HepG2 (cell line): ENCODE measurements around the gene MNAT1. TPM values are rescaled to one million over a fixed set of nuclear protein-coding genes. Genes with fewer than 3 reads are reported as not detected.
A peak's percentile ranks its signal among the peaks of the same experiment; 100 is the strongest.

ENCODE experiments used
- AHR ChIP-seq: IDR thresholded peaks from 2 replicates; pipeline ENCODE4 v1.6.1; 2018; ENCODE audit warnings: missing genetic modification reagents, missing compliant biosample characterization
- ESRRA ChIP-seq: sonication (generic); formaldehyde crosslinking; IDR thresholded peaks from 2 replicates; pipeline ENCODE4 v1.5.1; 2020; ENCODE audit warnings: mild to moderate bottlenecking, low read depth, missing genetic modification reagents
- GABPA ChIP-seq, 2 experiments: IDR thresholded peaks; 2 replicates each; pipeline ENCODE4 v1.6.1; 2011 to 2016; ENCODE audit warnings: low read depth in 2 of 2, low read length in 1 of 2, missing biosample characterization in 1 of 2, missing genetic modification characterization in 1 of 2
- HNF1A ChIP-seq, 2 experiments: sonication (generic) in 1 of 2; formaldehyde crosslinking in 1 of 2; IDR thresholded peaks; 2 replicates each; pipeline versions ENCODE4 v1.4.0 to v1.6.1; 2016 to 2020; ENCODE audit warnings: borderline replicate concordance in 1 of 2, low read depth in 1 of 2, mild to moderate bottlenecking in 1 of 2, missing genetic modification reagents in 1 of 2
- JUNB ChIP-seq: sonication (generic); formaldehyde crosslinking; IDR thresholded peaks from 2 replicates; pipeline ENCODE4 v1.8.0; 2022; ENCODE audit warnings: missing genetic modification reagents, mild to moderate bottlenecking, borderline replicate concordance
- NFIC ChIP-seq: IDR thresholded peaks from 2 replicates; pipeline ENCODE4 v1.6.1; 2012; ENCODE audit warnings: mild to moderate bottlenecking, low read length, inconsistent platforms
- PAWR ChIP-seq: sonication (generic); formaldehyde crosslinking; IDR thresholded peaks from 2 replicates; pipeline ENCODE4 v1.4.0; 2020; ENCODE audit warnings: missing genetic modification reagents, mild to moderate bottlenecking, borderline replicate concordance
- POGK ChIP-seq: sonication (generic); formaldehyde crosslinking; conservative IDR thresholded peaks from 2 replicates; pipeline ENCODE4 v1.8.0; 2022; ENCODE audit warnings: mild to moderate bottlenecking, moderate library complexity, missing genetic modification reagents
- TCF12 ChIP-seq, 2 experiments: fragments of 450-650 bp in 1 of 2; sonication (generic) in 1 of 2; formaldehyde crosslinking in 1 of 2; IDR thresholded peaks; 2 replicates each; pipeline versions ENCODE4 v1.6.1 to v1.8.0; 2017 to 2022; ENCODE audit warnings: antibody characterized with exemption in 1 of 2, mild to moderate bottlenecking in 1 of 2, missing genetic modification reagents in 1 of 2, moderate library complexity in 1 of 2
- TEAD3 ChIP-seq: optimal IDR thresholded peaks from 2 replicates; pipeline ENCODE3; 2016; ENCODE audit warnings: borderline replicate concordance
- THAP8 ChIP-seq: sonication (generic); formaldehyde crosslinking; IDR thresholded peaks from 2 replicates; pipeline ENCODE4 v1.5.1; 2020; ENCODE audit warnings: missing genetic modification reagents, mild to moderate bottlenecking, borderline replicate concordance
- THAP9 ChIP-seq: sonication (generic); formaldehyde crosslinking; IDR thresholded peaks from 2 replicates; pipeline ENCODE4; 2020; ENCODE audit warnings: missing genetic modification reagents, mild to moderate bottlenecking, borderline replicate concordance
- ZNF138 ChIP-seq: sonication (generic); formaldehyde crosslinking; IDR thresholded peaks from 2 replicates; pipeline ENCODE4 v1.5.0; 2020; ENCODE audit warnings: mild to moderate bottlenecking, low read depth, missing genetic modification reagents
- ZNF335 ChIP-seq: sonication (generic); formaldehyde crosslinking; IDR thresholded peaks from 2 replicates; pipeline ENCODE4 v1.4.0; 2020; ENCODE audit warnings: missing genetic modification reagents
- ZNF572 ChIP-seq: sonication (generic); formaldehyde crosslinking; IDR thresholded peaks from 2 replicates; pipeline ENCODE4 v1.5.1; 2020; ENCODE audit warnings: mild to moderate bottlenecking, missing genetic modification reagents
- ZNF720 ChIP-seq: sonication (generic); formaldehyde crosslinking; IDR thresholded peaks from 2 replicates; pipeline ENCODE4 v1.4.0; 2020; ENCODE audit warnings: missing genetic modification reagents
- ZNF772 ChIP-seq: sonication (generic); formaldehyde crosslinking; IDR thresholded peaks from 2 replicates; pipeline ENCODE4 v1.5.0; 2020; ENCODE audit warnings: mild to moderate bottlenecking, missing genetic modification reagents
- ZNF792 ChIP-seq: IDR thresholded peaks from 2 replicates; pipeline ENCODE4 v1.6.1; 2016
- ZZZ3 ChIP-seq: sonication (generic); formaldehyde crosslinking; IDR thresholded peaks from 2 replicates; pipeline ENCODE4 v1.4.0; 2020; ENCODE audit warnings: missing genetic modification reagents, mild to moderate bottlenecking, borderline replicate concordance
- polyA plus RNA-seq, 8 experiments: library from polyadenylated mRNA; depleted of rRNA in 3 of 8; stranded (reverse) in 7 of 8; unstranded in 1 of 8; fragments of >200 nt; fragmentation: Illumina TruSeq in 4 of 8; extraction: Trizol in 4 of 8; gene quantifications; 2 replicates each; pipeline versions ENCODE4 v1.2.1 to v1.2.3, GENCODE V29; 2011 to 2016; ENCODE audit warnings: low read depth in 4 of 8, missing spikeins in 1 of 8, mixed read lengths in 1 of 8; ENCODE audit not compliant: insufficient read depth in 1 of 8
- total RNA-seq, 5 experiments: library from RNA; depleted of rRNA; stranded (reverse); fragments of >200 nt; fragmentation: Illumina TruSeq; extraction: Trizol; gene quantifications; 2 replicates each; pipeline ENCODE4 v1.2.3, GENCODE V29; 2016; ENCODE audit warnings: low read depth in 1 of 5

Gene MNAT1
- total and polyA plus RNA-seq, 2 of the 13 experiments (the other 11 are each of a cell fraction or from before 2014, with no cell fraction given) = 49.2 to 94.8 TPM

GRCh38 chr14:60691383-60692113 lies 43.0 kb upstream of the MNAT1 start (continued):
- TF ChIP-seq TCF12 (IDR thresholded peaks at IDR 0.05) (no peak), TCF12 (CRISPR knock-in tag; IDR thresholded peaks at IDR 0.05) (no peak), ESRRA (CRISPR knock-in tag) (0 out of 2 replicates have a peak, but pooled peaks have one; percentile 65), THAP9 (CRISPR knock-in tag) (no peak), POGK (no peak), ZNF572 (CRISPR knock-in tag) (no peak), HNF1A (IDR thresholded peaks at IDR 0.05; ENCODE audit: low read depth) (peak; percentile 97), HNF1A (CRISPR knock-in tag; IDR thresholded peaks at IDR 0.05; ENCODE audit: borderline replicate concordance) (peak; percentile 99), NFIC (peak; percentile 39; the same call in 1 of the 2 replicates), PAWR (no peak), THAP8 (CRISPR knock-in tag) (no peak), ZNF335 (CRISPR knock-in tag) (no peak), ZZZ3 (no peak), JUNB (CRISPR knock-in tag) (no peak), AHR (CRISPR knock-in tag) (no peak), TEAD3 (no peak), GABPA (IDR thresholded peaks at IDR 0.05; ENCODE audit: low read depth, low read length) (no peak), GABPA (CRISPR knock-in tag; IDR thresholded peaks at IDR 0.05; ENCODE audit: low read depth) (peak; percentile 24; the same call in 1 of the 2 replicates), ZNF772 (no peak), ZNF792 (CRISPR knock-in tag) (no peak; the same call in 1 of the 2 replicates), ZNF138 (CRISPR knock-in tag) (no peak), ZNF720 (no peak)
